ENCODE data around the gene RETREG3.
"Not testable (repeated sequence)": the region's sequence is repeated elsewhere in the genome, so short reads cannot be mapped to it uniquely, and the experiment has no call there.

Gene RETREG3

DNA sequence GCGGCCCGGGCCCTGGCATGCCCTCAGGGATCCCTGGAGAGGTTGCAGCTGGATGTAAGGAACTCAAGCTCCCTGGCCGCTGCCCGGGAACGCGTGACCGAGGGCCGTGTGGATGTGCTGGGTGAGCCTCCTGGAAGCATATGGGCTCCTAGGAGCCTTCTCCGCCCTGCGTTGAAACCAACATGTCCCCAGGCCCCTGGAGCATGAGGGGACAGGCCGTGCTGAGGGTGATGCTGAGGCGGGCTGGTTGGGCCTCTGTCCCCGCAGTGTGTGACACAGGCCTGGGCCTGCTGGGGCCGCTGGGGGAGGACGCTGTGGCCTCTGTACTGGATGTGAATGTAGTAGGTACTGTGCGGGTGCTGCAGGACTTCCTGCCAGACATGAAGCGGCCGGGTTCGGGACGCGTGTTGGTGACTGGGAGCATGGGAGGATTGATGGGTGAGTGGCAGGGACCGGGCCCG, 62.1 kb downstream of the RETREG3 start:
- Histone ChIP-seq H3K27ac (no peak overlapping the region), H3K4me3 (no peak overlapping the region), H3K36me3 (ENCODE audit: insufficient read depth, low read length) (no peaks in the 10 kb centered on the region), H3K9me3 (ENCODE audit: low read depth, low read length) (no peaks in the 10 kb centered on the region), H3K9ac (ENCODE audit: insufficient read length) (no peak overlapping the region)
- DNase-seq (ENCODE audit: low read depth, low spot score), result no peak
- TF ChIP-seq POLR2AphosphoS5 (IDR thresholded peaks at IDR 0.05; ENCODE audit: borderline replicate concordance, low read depth, low read length) (no peak), FOXP2 (optimal IDR thresholded peaks at IDR 0.05; ENCODE audit: control extremely low read depth, extremely low read length, insufficient read depth) (no peak), EZH2 (IDR thresholded peaks at IDR 0.05) (no peak)

DNA sequence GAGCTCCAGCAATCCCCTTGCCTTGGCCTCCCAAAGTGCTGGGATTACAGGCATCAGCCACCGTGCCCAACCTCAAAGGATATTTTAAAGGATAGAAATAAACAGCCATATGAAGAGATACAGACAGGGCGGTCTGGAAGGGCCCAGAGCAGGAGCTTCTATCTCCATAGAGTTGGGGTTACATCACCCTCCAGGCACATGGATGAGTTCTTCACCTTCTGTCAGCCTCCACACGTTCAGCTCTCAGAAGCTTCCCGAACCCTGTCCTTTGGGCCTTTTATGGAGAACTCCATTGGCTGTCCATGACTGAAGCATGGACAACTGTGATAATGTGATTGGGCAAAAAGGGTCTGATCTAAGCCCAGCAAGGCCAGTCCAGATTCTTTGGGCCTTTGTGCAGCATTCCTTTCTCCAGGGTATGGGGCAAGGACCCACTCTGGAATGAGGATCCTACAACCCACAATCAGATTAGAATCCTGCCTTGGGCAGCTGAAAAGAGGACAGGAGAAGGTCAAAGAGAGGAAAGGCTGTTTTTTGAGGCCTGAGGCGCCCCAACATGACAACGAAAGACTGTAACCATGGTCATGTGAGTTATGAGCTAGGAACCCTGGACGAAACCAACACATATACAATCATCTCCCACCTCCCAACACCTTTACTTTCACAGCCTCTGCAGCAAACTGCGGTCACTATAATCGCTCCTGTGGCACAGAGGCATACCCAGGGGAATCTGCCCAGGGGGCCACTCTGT, 63.2 kb downstream of the RETREG3 start:
- not testable (repeated sequence) for H3K36me3 ChIP-seq (ENCODE audit: insufficient read depth, low read length); H3K4me3 ChIP-seq; H3K27ac ChIP-seq; H3K9me3 ChIP-seq (ENCODE audit: low read depth, low read length); H3K9ac ChIP-seq (ENCODE audit: insufficient read length); DNase-seq (ENCODE audit: low read depth, low spot score)

DNA sequence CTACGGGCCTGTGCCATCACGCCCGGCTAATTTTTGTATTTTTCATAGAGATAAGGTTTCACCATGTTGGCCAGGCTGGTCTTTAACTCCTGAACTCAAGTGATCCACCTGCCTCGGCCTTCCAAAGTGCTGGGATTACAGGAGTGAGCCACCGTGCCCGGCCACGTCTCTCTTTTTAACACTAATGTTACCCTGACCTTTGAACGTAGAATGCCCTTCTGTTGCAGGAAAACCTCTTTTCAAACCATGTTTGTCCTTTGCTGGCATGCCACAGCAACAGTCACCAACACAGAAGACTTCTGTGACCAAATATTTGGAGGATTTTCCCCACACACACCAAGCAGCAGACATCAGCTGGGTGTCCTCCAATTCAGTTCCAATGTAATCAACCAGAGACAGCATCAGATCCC, 64.3 kb downstream of the RETREG3 start:
- H3K27ac ChIP-seq, result no peak overlapping the region
- H3K36me3 ChIP-seq (ENCODE audit: insufficient read depth, low read length), result no peaks in the 10 kb centered on the region
- DNase-seq (ENCODE audit: low read depth, low spot score), result no peak
- H3K9me3 ChIP-seq (ENCODE audit: low read depth, low read length), result no peaks in the 10 kb centered on the region
- TF ChIP-seq EZH2 (IDR thresholded peaks at IDR 0.05) (no peak), POLR2AphosphoS5 (IDR thresholded peaks at IDR 0.05; ENCODE audit: borderline replicate concordance, low read depth, low read length) (no peak), FOXP2 (optimal IDR thresholded peaks at IDR 0.05; ENCODE audit: control extremely low read depth, extremely low read length, insufficient read depth) (no peak)
- no peak overlapping the region for H3K9ac ChIP-seq (ENCODE audit: insufficient read length)
- no peak overlapping the region for H3K4me3 ChIP-seq

DNA sequence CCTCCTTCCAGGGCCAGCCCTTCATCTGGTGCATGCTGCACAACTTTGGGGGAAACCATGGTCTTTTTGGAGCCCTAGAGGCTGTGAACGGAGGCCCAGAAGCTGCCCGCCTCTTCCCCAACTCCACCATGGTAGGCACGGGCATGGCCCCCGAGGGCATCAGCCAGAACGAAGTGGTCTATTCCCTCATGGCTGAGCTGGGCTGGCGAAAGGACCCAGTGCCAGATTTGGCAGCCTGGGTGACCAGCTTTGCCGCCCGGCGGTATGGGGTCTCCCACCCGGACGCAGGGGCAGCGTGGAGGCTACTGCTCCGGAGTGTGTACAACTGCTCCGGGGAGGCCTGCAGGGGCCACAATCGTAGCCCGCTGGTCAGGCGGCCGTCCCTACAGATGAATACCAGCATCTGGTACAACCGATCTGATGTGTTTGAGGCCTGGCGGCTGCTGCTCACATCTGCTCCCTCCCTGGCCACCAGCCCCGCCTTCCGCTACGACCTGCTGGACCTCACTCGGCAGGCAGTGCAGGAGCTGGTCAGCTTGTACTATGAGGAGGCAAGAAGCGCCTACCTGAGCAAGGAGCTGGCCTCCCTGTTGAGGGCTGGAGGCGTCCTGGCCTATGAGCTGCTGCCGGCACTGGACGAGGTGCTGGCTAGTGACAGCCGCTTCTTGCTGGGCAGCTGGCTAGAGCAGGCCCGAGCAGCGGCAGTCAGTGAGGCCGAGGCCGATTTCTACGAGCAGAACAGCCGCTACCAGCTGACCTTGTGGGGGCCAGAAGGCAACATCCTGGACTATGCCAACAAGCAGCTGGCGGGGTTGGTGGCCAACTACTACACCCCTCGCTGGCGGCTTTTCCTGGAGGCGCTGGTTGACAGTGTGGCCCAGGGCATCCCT, 65.7 kb downstream of the RETREG3 start:
- no peaks in the 10 kb centered on the region for H3K9me3 ChIP-seq (ENCODE audit: low read depth, low read length)
- DNase-seq (ENCODE audit: low read depth, low spot score), result no peak
- H3K9ac ChIP-seq (ENCODE audit: insufficient read length), result no peak overlapping the region
- TF ChIP-seq FOXP2 (optimal IDR thresholded peaks at IDR 0.05; ENCODE audit: control extremely low read depth, extremely low read length, insufficient read depth) (no peak), EZH2 (IDR thresholded peaks at IDR 0.05) (no peak), POLR2AphosphoS5 (IDR thresholded peaks at IDR 0.05; ENCODE audit: borderline replicate concordance, low read depth, low read length) (no peak)
- H3K36me3 ChIP-seq (ENCODE audit: insufficient read depth, low read length), result 0 out of 2 replicates have a peak, but pooled peaks cover 3% of the 10 kb centered on the region
- H3K27ac ChIP-seq, result no peak overlapping the region
- H3K4me3 ChIP-seq, result no peak overlapping the region

DNA sequence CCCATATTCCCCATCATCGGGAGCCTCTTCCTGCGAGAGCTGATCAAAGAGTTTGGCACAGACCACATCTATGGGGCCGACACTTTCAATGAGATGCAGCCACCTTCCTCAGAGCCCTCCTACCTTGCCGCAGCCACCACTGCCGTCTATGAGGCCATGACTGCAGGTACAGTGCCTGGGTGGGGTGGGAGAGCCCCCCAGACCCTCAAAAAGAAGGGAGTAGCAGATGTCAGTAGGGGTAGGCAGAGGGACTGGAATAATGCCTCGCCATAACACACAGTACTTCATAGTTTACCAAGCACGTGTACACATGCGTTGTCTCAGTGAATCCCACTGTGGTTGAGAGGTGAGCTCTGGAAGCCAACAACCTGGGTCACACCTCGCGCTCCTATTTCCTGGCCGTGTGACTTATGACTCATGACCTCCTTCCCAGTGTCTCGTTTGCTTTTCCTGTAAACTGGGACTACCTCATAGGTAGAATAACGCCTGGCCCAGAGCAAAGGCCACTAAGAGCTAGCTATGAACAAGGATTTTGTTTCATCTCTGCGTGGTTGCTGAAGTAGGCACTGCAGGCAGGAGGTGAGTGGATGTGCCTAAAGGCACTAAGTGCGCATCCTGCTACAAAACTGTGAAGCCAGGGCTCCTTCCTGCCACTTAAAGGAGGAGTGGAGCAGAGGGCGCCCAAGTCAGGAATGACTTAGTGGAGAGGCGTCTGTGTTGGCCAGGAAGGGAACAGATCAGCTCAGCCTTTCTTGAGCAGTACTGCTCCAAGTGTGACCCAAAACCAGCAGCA, 67.9 kb downstream of the RETREG3 start:
- H3K9me3 ChIP-seq (ENCODE audit: low read depth, low read length), result no peaks in the 10 kb centered on the region
- no peak for DNase-seq (ENCODE audit: low read depth, low spot score)
- TF ChIP-seq EZH2 (IDR thresholded peaks at IDR 0.05) (no peak), FOXP2 (optimal IDR thresholded peaks at IDR 0.05; ENCODE audit: control extremely low read depth, extremely low read length, insufficient read depth) (no peak), POLR2AphosphoS5 (IDR thresholded peaks at IDR 0.05; ENCODE audit: borderline replicate concordance, low read depth, low read length) (no peak)
- H3K36me3 ChIP-seq (ENCODE audit: insufficient read depth, low read length), result 0 out of 2 replicates have a peak, but pooled peaks cover 3% of the 10 kb centered on the region
- H3K27ac ChIP-seq, result no peak overlapping the region
- no peak overlapping the region for H3K9ac ChIP-seq (ENCODE audit: insufficient read length)
- H3K4me3 ChIP-seq, result no peak overlapping the region

DNA sequence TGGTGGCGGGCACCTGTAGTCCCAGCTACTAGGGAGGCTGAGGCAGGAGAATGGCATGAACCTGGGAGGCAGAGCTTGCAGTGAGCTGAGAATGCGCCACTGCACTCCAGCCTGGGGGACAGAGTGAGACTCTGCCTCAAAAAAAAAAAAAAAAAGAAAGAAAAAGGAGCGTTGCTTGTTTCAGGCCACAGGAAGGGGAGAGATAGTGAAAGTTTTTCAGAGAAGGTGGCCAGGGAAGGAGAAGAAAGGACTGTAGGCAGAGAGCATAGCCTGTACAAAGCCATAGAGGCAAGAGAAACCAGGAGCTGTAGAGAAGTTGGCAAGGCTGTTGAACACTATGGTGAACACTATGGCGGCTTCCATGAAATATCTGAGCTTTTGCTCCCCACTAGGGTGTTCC, 68.6 kb downstream of the RETREG3 start:
- H3K9me3 ChIP-seq (ENCODE audit: low read depth, low read length); H3K27ac ChIP-seq; H3K4me3 ChIP-seq; H3K9ac ChIP-seq (ENCODE audit: insufficient read length); DNase-seq (ENCODE audit: low read depth, low spot score); H3K36me3 ChIP-seq (ENCODE audit: insufficient read depth, low read length): not testable (repeated sequence)

DNA sequence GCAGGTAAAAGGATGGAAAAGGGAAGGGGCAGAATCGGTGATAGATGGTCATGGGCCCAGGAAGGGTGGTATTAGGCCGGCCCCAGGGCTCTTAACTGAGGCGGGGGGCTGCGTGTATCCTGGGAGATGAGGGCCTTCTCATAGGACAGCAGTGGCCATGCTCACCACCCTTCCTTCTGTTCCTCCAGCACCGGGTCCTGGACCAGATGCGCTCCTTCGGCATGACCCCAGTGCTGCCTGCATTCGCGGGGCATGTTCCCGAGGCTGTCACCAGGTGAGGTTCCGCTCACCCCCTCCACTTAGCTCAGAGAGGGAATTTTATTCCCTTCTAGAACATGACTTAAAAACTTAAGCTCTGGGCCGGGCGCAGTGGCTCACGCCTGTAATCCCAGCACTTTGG, 70.7 kb downstream of the RETREG3 start:
- Histone ChIP-seq H3K4me3 (no peak overlapping the region), H3K9ac (ENCODE audit: insufficient read length) (no peak overlapping the region), H3K27ac (no peak overlapping the region), H3K9me3 (ENCODE audit: low read depth, low read length) (no peaks in the 10 kb centered on the region), H3K36me3 (ENCODE audit: insufficient read depth, low read length) (0 out of 2 replicates have a peak, but pooled peaks cover 3% of the 10 kb centered on the region)
- no peak for TF ChIP-seq POLR2AphosphoS5 (IDR thresholded peaks at IDR 0.05; ENCODE audit: borderline replicate concordance, low read depth, low read length)
- no peak for TF ChIP-seq EZH2 (IDR thresholded peaks at IDR 0.05)
- TF ChIP-seq FOXP2 (optimal IDR thresholded peaks at IDR 0.05; ENCODE audit: control extremely low read depth, extremely low read length, insufficient read depth), result no peak
- no peak for DNase-seq (ENCODE audit: low read depth, low spot score)

DNA sequence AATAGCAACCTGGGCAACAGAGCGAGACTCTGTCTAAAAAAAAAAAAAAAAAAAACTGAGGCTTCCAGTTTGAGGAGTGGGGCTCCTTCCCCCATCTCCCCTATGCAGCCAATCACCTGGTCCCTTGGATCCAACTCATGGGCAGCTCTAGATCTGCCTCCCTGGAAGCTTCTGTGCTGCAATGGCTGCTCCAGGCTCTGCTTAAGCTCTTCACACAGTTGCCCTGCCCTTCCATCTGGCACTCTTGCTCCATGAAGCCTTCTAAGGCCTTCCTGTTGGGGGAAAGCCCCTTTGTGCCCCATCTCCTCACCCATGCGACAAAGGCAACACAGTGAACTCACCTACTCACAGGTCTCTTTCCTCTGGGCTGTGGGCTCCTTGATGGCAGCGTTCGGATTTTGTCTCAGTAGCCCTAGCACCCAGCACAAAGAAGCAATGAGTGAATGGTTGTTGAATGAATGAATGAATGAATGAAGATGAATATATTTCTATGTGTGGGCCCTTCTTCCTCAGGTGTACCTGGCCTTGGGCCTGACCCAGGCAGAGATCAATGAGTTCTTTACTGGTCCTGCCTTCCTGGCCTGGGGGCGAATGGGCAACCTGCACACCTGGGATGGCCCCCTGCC, 71.2 kb downstream of the RETREG3 start:
- Histone ChIP-seq H3K9ac (ENCODE audit: insufficient read length) (no peak overlapping the region), H3K4me3 (no peak overlapping the region), H3K27ac (no peak overlapping the region), H3K9me3 (ENCODE audit: low read depth, low read length) (no peaks in the 10 kb centered on the region), H3K36me3 (ENCODE audit: insufficient read depth, low read length) (0 out of 2 replicates have a peak, but pooled peaks cover 3% of the 10 kb centered on the region)
- no peak for TF ChIP-seq EZH2 (IDR thresholded peaks at IDR 0.05)
- TF ChIP-seq FOXP2 (optimal IDR thresholded peaks at IDR 0.05; ENCODE audit: control extremely low read depth, extremely low read length, insufficient read depth), result no peak
- no peak for TF ChIP-seq POLR2AphosphoS5 (IDR thresholded peaks at IDR 0.05; ENCODE audit: borderline replicate concordance, low read depth, low read length)
- DNase-seq (ENCODE audit: low read depth, low spot score), result no peak

Data from SK-N-MC (cell line).